Upper lobe of left lung (tissue), 6 donors: ENCODE results near the gene FGF2. TPM values are rescaled to one million over a fixed set of nuclear protein-coding genes. Genes with fewer than 3 reads are reported as not detected.

ENCODE experiments used
- ATAC-seq, 2 donors: fragments of 200-7000 bp; cut with Tn5 transposase; one replicate each; pipeline ENCODE4 v1.9.1; 2022; ENCODE audit warnings: mild to moderate bottlenecking in 2 of 2, moderate library complexity in 2 of 2; ENCODE audit not compliant: low FRiP score in 2 of 2
- DNase-seq, 2 donors: peaks; one replicate each; pipeline ENCODE4 v3.0.0-alpha.2; 2019 to 2020
- H3K27ac ChIP-seq, 4 donors: fragments of 200-600 bp; sonication (generic); one replicate each; pipeline ENCODE4 v1.5.1; 2016 to 2019
- H3K27me3 ChIP-seq, 4 donors: fragments of 200-600 bp; sonication (generic); one replicate each; pipeline ENCODE4 v1.5.1; 2017 to 2019
- H3K36me3 ChIP-seq, 4 donors: fragments of 200-600 bp; sonication (generic); one replicate each; pipeline ENCODE4 v1.5.1; 2016 to 2019
- H3K4me1 ChIP-seq, 4 donors: fragments of 200-600 bp; sonication (generic); one replicate each; pipeline ENCODE4 v1.5.1; 2018 to 2019
- H3K4me3 ChIP-seq, 4 donors: fragments of 200-600 bp; sonication (generic); one replicate each; pipeline ENCODE4 v1.5.1; 2017 to 2019; ENCODE audit warnings: mild to moderate bottlenecking in 2 of 4, moderate library complexity in 1 of 4
- H3K9me3 ChIP-seq, 4 donors: fragments of 200-600 bp; sonication (generic); one replicate each; pipeline ENCODE4 v1.5.1; 2018 to 2019
- CTCF ChIP-seq, 6 experiments: fragments of 450-650 bp in 4 of 6; fragments of 200-600 bp in 2 of 6; sonication (generic) in 2 of 6; IDR thresholded peaks; one replicate each; pipeline ENCODE4 v1.5.1; 2016 to 2019; ENCODE audit warnings: antibody characterized with exemption in 6 of 6
- EP300 ChIP-seq, 4 donors: sonication (generic); formaldehyde crosslinking; IDR thresholded peaks; one replicate each; pipeline ENCODE4 v1.5.1; 2017; ENCODE audit warnings: antibody characterized with exemption in 4 of 4, control low read depth in 2 of 4
- POLR2A ChIP-seq, 4 donors: fragments of 450-650 bp; IDR thresholded peaks; one replicate each; pipeline ENCODE4 v1.5.1; 2016 to 2017; ENCODE audit warnings: antibody characterized with exemption in 4 of 4, mild to moderate bottlenecking in 2 of 4
- POLR2AphosphoS5 ChIP-seq, 2 donors: sonication (generic); formaldehyde crosslinking; IDR thresholded peaks; one replicate each; pipeline ENCODE4 v1.5.1; 2017; ENCODE audit warnings: antibody characterized with exemption in 2 of 2
- WGBS, 2 donors: methylation state at CpG; one replicate each; pipeline ENCODE4 v1.1.5; 2017 to 2018; 5-methylcytosine and 5-hydroxymethylcytosine counted together
- total RNA-seq, 6 donors: library from RNA; depleted of rRNA in 4 of 6; stranded (reverse); fragments of >200 nt in 4 of 6; gene quantifications; one replicate each; pipeline versions ENCODE4 v1.1.0 to v1.2.1, GENCODE V29; 2016 to 2021
- donor health status: DM: no; HTN: no; CAD: no; lungs with moderate emphysema.
- donor health status: DM: no; HTN: yes; CAD: no; lungs with severe emphysema.

Gene FGF2
- total RNA-seq, 6 donors from 2014 or later = 1.2 to 15.7 (median 6.5) TPM

- TF ChIP-seq CTCF (IDR thresholded peaks at IDR 0.05) = no peak
- TF ChIP-seq EP300 (IDR thresholded peaks at IDR 0.05) = no peak
- TF ChIP-seq POLR2A (IDR thresholded peaks at IDR 0.05) = no peak
- no peak for TF ChIP-seq POLR2AphosphoS5 (IDR thresholded peaks at IDR 0.05)
- no peaks in the 10 kb centered on the region for H3K36me3 ChIP-seq
These were observed 4.2 kb upstream of the FGF2 start for GRCh38 chr4:122822466-122822865.

DNA sequence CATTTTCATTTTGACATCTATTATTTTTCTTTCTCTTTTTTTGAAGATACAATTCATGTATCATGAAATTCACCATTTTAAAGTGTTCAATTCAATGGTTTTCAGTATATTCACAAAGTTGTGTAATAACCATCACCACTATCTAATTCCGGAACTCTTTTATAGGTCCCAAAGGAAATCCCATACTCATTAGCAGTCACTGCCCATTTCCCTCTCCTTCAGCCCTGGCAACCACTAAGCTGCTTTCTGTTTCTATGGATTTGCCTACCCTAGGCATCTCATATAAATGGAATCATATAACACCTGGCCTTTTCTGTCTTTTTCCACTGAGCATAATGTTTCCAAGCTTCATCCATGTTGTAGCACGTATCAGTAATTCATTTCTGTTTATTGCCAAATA is 3.2 kb upstream of the FGF2 start:
- no peak for TF ChIP-seq CTCF (IDR thresholded peaks at IDR 0.05)
- no peak for TF ChIP-seq POLR2A (IDR thresholded peaks at IDR 0.05)
- TF ChIP-seq EP300 (IDR thresholded peaks at IDR 0.05) = no peak
- TF ChIP-seq POLR2AphosphoS5 (IDR thresholded peaks at IDR 0.05) = no peak
- 85 to 87% methylated on average over 2 of the region's 2 CpGs for WGBS, 2 donors
- H3K4me3 ChIP-seq = no peak overlapping the region
- ATAC-seq = no peak
- no peak overlapping the region for H3K27ac ChIP-seq
- H3K4me1 ChIP-seq = peaks cover 0 to 23% (median 9%) of the 10 kb centered on the region in 4 donors
- DNase-seq = no peak
- peaks cover 0 to 16% (median 9%) of the 10 kb centered on the region in 4 donors for H3K27me3 ChIP-seq
- H3K9me3 ChIP-seq = no peaks in the 10 kb centered on the region
- H3K36me3 ChIP-seq = no peaks in the 10 kb centered on the region

More at GRCh38 chr4:122822466-122822865, 4.2 kb upstream of the FGF2 start:
- no peak for DNase-seq
- Histone ChIP-seq H3K9me3 (no peaks in the 10 kb centered on the region), H3K4me1 (peaks cover 0 to 13% (median 4%) of the 10 kb centered on the region in 4 donors), H3K27ac (peak overlapping the region in 1 of 4 donors; percentile 3), H3K27me3 (peaks cover 0 to 12% (median 7%) of the 10 kb centered on the region in 4 donors), H3K4me3 (no peak overlapping the region)
- no peak for ATAC-seq
- 93 to 94% methylated on average over 2 of the region's 2 CpGs for WGBS, 2 donors

DNA sequence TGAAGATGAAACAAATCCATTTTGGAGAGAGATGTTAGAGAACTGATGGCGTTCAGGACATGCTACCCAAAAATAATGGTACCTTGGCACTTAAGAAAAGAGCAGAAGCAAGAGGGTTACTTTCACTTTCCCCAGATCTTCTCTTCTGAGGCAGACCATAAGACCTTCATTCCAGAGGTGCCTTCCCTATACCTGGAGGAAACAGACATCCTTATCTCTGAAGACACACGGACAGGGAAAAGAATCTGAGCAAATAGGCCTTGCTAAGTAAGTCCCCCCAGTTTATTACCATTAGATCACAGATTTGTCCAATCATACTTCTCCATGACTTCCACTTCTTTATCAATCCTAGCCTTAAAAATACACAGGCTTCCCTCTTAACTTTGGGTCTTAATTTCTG is 2.0 kb upstream of the FGF2 start:
- 74 to 76% methylated on average over 2 of the region's 2 CpGs for WGBS, 2 donors
- H3K4me3 ChIP-seq = no peak overlapping the region
- peaks cover 0 to 23% (median 9%) of the 10 kb centered on the region in 4 donors for H3K4me1 ChIP-seq
- ATAC-seq (no peak), DNase-seq (no peak)
- no peaks in the 10 kb centered on the region for H3K36me3 ChIP-seq
- TF ChIP-seq EP300 (IDR thresholded peaks at IDR 0.05) (no peak), POLR2AphosphoS5 (IDR thresholded peaks at IDR 0.05) (no peak), CTCF (IDR thresholded peaks at IDR 0.05) (no peak), POLR2A (IDR thresholded peaks at IDR 0.05) (no peak)
- H3K9me3 ChIP-seq = no peaks in the 10 kb centered on the region
- no peak overlapping the region for H3K27ac ChIP-seq
- H3K27me3 ChIP-seq = peaks cover 0 to 18% (median 9%) of the 10 kb centered on the region in 4 donors

DNA sequence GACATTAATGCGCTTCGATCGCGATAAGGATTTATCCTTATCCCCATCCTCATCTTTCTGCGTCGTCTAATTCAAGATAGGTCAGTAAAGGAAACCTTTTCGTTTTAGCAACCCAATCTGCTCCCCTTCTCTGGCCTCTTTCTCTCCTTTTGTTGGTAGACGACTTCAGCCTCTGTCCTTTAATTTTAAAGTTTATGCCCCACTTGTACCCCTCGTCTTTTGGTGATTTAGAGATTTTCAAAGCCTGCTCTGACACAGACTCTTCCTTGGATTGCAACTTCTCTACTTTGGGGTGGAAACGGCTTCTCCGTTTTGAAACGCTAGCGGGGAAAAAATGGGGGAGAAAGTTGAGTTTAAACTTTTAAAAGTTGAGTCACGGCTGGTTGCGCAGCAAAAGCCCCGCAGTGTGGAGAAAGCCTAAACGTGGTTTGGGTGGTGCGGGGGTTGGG is 528 bp upstream of the FGF2 start:
- Histone ChIP-seq H3K27ac (peak overlapping the region; percentile 69 to 86 (median 78)), H3K27me3 (peaks cover 0 to 18% (median 9%) of the 10 kb centered on the region in 4 donors), H3K36me3 (no peaks in the 10 kb centered on the region), H3K4me1 (peaks cover 0 to 23% (median 9%) of the 10 kb centered on the region in 4 donors), H3K9me3 (no peaks in the 10 kb centered on the region), H3K4me3 (peak overlapping the region in 3 of 4 donors; percentile 42 to 63 (median 55))
- DNase-seq (no peak), ATAC-seq (no peak)
- WGBS, 2 donors = 52 to 56% methylated on average over 17 to 18 of the region's 18 CpGs
- TF ChIP-seq EP300 (IDR thresholded peaks at IDR 0.05) (no peak), POLR2A (IDR thresholded peaks at IDR 0.05) (no peak), CTCF (IDR thresholded peaks at IDR 0.05) (no peak), POLR2AphosphoS5 (IDR thresholded peaks at IDR 0.05) (no peak)
